Memory B cell (primary cell): ENCODE data around the gene WDR37.

ENCODE experiments used
- ATAC-seq: fragments of 150-1000 bp; cut with Tn5 transposase; 2 replicates; pipeline ENCODE4 v1.10.0; 2021; ENCODE audit warnings: low read depth, mild to moderate bottlenecking, moderate library complexity
- DNase-seq, 2 donors: peaks; one replicate each; pipeline ENCODE4 v3.0.0; 2022; ENCODE audit warnings: low spot score in 2 of 2
- H3K27ac Mint-ChIP-seq: one replicate; pipeline ENCODE4 v1.8.0; 2022; ENCODE audit warnings: mild to moderate bottlenecking, moderate library complexity, mixed read lengths
- H3K27me3 Mint-ChIP-seq: one replicate; pipeline ENCODE4 v1.8.0; 2022; ENCODE audit warnings: mixed read lengths
- H3K36me3 Mint-ChIP-seq: one replicate; pipeline ENCODE4 v1.8.0; 2022; ENCODE audit warnings: mild to moderate bottlenecking, mixed read lengths
- H3K4me1 Mint-ChIP-seq: one replicate; pipeline ENCODE4 v1.8.0; 2022; ENCODE audit warnings: mixed read lengths
- H3K4me3 Mint-ChIP-seq: one replicate; pipeline ENCODE4 v1.8.0; 2022; ENCODE audit warnings: mild to moderate bottlenecking, moderate library complexity, mixed read lengths
- H3K9me3 Mint-ChIP-seq: one replicate; pipeline ENCODE4 v1.8.0; 2022; ENCODE audit warnings: mixed read lengths

The WDR37 gene

DNA sequence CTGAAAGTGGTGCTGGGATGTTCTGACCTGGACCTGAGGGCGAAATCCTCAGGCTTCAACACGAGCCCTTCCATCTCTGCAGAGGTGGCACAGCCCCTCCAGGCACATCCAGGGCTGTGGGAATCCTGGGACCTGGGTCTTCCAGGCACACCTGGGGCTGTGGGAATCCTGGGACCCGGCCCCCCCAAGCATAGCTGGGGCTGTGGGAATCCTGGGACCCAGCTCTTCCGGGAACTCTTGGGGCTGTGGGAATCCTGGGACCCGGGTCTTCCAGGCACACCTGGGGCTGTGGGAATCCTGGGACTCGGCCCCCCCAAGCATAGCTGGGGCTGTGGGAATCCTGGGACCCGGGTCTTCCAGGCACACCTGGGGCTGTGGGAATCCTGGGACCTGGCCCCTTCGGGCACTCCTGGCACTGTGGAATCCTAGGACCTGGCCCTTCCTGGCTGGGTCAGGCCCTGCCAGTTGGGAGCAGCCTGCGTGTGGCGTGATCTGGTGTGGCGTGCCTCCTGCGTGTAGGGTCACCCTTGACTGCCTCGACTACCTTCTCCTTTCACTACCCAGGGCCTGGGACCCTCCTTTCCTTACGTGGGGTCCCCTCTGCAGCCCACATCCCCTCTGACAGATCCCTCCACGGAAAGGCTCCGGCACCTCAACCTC lies 124.0 kb downstream of the WDR37 start:
- H3K4me1 Mint-ChIP-seq = no peaks in the 10 kb centered on the region
- ATAC-seq (no peak), DNase-seq (no peak)
- H3K9me3 Mint-ChIP-seq = no peaks in the 10 kb centered on the region
- no peak overlapping the region for H3K27ac Mint-ChIP-seq
- H3K36me3 Mint-ChIP-seq = no peaks in the 10 kb centered on the region
- H3K27me3 Mint-ChIP-seq = peaks cover 11% of the 10 kb centered on the region
- no peak overlapping the region for H3K4me3 Mint-ChIP-seq

DNA sequence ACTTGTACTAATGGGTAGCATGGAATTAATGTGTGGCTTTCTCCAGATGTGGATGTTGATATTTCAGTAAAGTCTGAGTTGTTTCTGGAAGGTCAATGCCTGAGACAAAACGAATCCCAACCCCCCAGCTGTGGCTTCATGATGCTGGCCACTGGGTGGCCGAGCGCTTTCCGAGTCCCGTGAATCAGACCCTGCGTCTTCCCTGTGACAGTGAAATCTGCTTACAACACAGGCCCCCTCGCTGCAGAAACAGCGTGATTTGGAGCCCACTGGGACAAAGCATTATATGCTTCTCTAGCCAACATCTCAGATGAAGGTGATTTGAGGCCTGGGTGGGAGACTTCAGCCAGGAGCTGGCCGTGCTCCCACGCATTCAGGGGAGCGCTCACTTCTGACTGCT lies 124.7 kb downstream of the WDR37 start:
- H3K27me3 Mint-ChIP-seq = peaks cover 11% of the 10 kb centered on the region
- no peak overlapping the region for H3K27ac Mint-ChIP-seq
- no peak for DNase-seq
- ATAC-seq = no peak
- no peaks in the 10 kb centered on the region for H3K4me1 Mint-ChIP-seq
- H3K9me3 Mint-ChIP-seq = no peaks in the 10 kb centered on the region
- H3K36me3 Mint-ChIP-seq = no peaks in the 10 kb centered on the region
- H3K4me3 Mint-ChIP-seq = no peak overlapping the region
